GM18951 (cell line): ENCODE results near the gene TUBB2A.
A peak's percentile ranks its signal among the peaks of the same experiment; 100 is the strongest.
"Not testable (repeated sequence)": the region's sequence is repeated elsewhere in the genome, so short reads cannot be mapped to it uniquely, and the experiment has no call there.

Experiments used
- POLR2A ChIP-seq: IDR thresholded peaks from 4 replicates; pipeline ENCODE4 v1.6.1; 2011; ENCODE audit warnings: mild to moderate bottlenecking; ENCODE audit not compliant: insufficient read length, insufficient read depth; ENCODE audit errors: extremely low read depth
- in situ Hi-C: fragments of 300-500 bp; cut with MboI; formaldehyde crosslinking; loops from one replicate; pipeline ENCODE4 v1.12.0; 2022; ENCODE audit warnings: low sequenced_read_pairs, mixed read lengths, inconsistent platforms; ENCODE audit not compliant: unreplicated experiment

The TUBB2A gene

GRCh38 chr6:3157131-3157933 lies at the start of gene TUBB2A:
TSS of gene TUBB2A (minus strand) at chr6:3157544. CDS start at chr6:3157463, 81 bp downstream.
- TF ChIP-seq POLR2A, result peak; percentile 64
- in situ Hi-C loops, result no loop called here

GRCh38 chr6:3206339-3207015 lies 49.1 kb upstream of the TUBB2A start:
- in situ Hi-C loops, result no loop called here
- TF ChIP-seq POLR2A, result no peak

- no peak for TF ChIP-seq POLR2A
- in situ Hi-C loops, result no loop called here
Observed at GRCh38 chr6:3205913-3206312, 48.6 kb upstream of the TUBB2A start.

GRCh38 chr6:3204921-3205320 lies 47.6 kb upstream of the TUBB2A start:
- in situ Hi-C loops, result no loop called here
- no peak for TF ChIP-seq POLR2A

- in situ Hi-C loops, result no loop called here
- no peak for TF ChIP-seq POLR2A
Observed at GRCh38 chr6:3202999-3203696, 45.8 kb upstream of the TUBB2A start.

GRCh38 chr6:3201388-3201787 lies 44.0 kb upstream of the TUBB2A start:
- in situ Hi-C loops, result no loop called here
- TF ChIP-seq POLR2A, result no peak

GRCh38 chr6:3200682-3201081 lies 43.3 kb upstream of the TUBB2A start:
- in situ Hi-C loops, result no loop called here

GRCh38 chr6:3199382-3199781 lies 42.0 kb upstream of the TUBB2A start:
- no peak for TF ChIP-seq POLR2A

More at GRCh38 chr6:3200682-3201081, 43.3 kb upstream of the TUBB2A start:
- TF ChIP-seq POLR2A, result no peak

GRCh38 chr6:3197734-3198133 lies 40.4 kb upstream of the TUBB2A start:
- in situ Hi-C loops, result not testable (repeated sequence)

More at GRCh38 chr6:3199382-3199781, 42.0 kb upstream of the TUBB2A start:
- in situ Hi-C loops, result no loop called here

- in situ Hi-C loops, result no loop called here
- TF ChIP-seq POLR2A, result no peak
Observed at GRCh38 chr6:3196770-3197169, 39.4 kb upstream of the TUBB2A start.

GRCh38 chr6:3195695-3196497 lies 38.6 kb upstream of the TUBB2A start:
- in situ Hi-C loops, result no loop called here
- no peak for TF ChIP-seq POLR2A

- no peak for TF ChIP-seq POLR2A
- in situ Hi-C loops, result no loop called here
Observed at GRCh38 chr6:3195420-3195694, 38.0 kb upstream of the TUBB2A start.

- in situ Hi-C loops, result no loop called here
- no peak for TF ChIP-seq POLR2A
Observed at GRCh38 chr6:3194535-3195419, 37.4 kb upstream of the TUBB2A start.
